Non-pigmented ciliary epithelial cell (primary cell): ENCODE measurements around the gene TFPI.
A peak's percentile ranks its signal among the peaks of the same experiment; 100 is the strongest.
"Not testable (repeated sequence)": the region's sequence is repeated elsewhere in the genome, so short reads cannot be mapped to it uniquely, and the experiment has no call there.

Experiments used
- DNase-seq: peaks from one replicate; pipeline ENCODE4 v3.0.0-alpha.2; 2010; ENCODE audit warnings: low read depth

Gene TFPI

DNA sequence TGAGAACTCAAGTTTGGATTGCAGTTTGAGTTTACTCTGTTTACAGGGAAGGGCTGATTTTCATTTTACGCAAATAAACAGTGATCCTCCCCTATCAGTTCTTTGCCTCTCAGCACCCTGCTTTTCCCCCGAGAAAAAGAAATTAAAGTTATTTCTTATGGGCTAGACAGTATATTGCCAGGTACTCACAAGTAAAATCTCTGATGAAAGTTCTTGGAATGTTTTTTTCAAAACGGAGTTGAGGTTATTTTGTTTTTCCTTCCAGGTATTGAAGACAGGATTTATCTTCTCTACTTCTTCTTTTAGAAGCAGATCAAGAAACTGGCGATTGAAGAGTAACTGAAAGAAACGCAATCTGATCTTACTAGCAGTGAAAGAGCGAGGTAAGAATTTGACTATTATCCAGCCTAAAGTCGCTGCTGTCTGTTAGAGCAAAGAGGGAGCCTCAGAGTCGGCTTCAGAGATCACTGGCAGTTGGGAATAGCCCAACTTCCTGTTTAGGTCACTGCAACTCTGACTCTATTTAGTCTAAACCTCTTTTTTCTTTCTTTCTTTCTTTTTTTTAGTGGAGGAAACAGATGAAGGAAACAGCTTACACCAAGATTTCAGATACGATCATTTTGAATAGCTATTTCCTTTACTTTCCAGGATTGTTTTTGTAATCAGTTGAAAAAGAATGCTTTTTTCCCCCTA lies at the start of gene TFPI:
Gene TFPI (minus strand): TSS at position 425 of the 693 bp plus-strand sequence. CDS start 50,667 bp downstream, outside the sequence.
- DNase-seq = no peak

DNA sequence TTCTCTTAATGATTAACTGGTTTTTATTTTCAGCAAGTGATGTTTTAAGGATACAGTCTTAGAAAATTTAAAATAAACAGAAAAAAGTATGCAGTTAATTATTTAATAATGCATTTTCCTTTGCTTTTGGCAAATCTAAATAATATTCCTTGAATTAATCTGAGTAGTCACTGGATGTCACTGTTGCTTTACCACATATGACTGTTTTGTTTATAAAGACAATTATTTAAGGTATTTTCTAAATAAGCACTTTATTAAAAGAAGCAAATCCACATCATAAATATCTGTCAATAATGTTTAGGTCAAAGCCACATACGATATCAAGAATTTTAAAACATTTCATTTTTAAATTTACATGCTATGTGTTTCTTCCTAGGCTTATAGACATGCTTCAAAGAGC lies 40.6 kb upstream of the TFPI start:
- DNase-seq = no peak

DNA sequence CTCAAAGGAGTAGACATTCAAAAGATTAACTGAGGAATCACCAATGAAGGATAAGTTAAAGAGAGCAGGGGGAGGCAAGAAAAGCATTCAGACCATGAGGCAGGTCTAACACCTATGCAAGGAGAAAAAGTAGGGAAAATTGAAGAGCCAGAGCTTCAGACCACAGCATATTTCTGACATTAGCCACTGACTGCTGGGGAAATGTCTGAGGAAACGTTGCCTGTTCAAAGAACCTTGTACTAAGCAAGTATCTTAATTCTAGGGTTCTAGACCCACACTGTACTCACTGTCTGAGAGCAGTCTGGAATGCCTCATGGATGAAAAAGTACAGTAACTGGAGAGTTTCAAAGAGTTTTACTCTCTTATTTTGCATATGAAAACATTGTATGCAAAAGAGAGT lies 39.5 kb upstream of the TFPI start:
- DNase-seq = no peak

DNA sequence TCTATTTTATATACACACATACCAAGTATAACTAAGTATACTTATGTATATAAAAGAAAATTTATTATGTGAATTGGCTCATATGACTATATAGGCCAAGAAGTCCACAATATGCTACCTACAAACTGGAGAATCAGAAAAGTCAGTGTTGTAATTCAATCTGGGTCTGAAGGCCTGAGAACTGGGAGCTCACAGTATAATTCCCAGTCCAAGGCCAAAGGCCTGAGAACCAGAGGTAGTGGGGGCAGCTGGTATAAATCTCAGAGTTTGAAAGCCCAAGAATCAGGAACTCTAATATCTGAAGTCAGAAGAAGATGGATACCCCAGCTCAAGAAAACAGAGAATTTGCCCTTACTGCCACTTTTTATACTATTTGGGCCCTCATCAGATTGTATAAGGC lies 38.9 kb upstream of the TFPI start:
- DNase-seq = no peak

DNA sequence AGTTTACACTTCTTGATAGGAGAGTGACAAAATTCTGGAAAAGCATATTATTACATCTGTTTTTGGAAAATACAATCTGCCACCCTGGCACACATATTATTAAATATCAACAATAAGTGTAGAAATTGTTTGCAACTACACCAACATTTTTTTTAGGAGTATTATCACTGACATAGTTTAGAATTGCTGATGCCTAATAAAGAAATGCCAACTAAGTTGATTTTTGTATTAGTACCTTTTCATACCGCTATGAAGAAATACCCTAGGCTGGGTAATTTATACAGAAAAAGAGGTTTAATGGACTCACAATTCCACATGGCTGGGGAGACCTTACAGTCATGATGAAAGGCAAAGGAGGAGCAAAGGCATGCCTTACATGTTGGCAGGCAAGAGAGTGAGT lies 35.9 kb upstream of the TFPI start:
- DNase-seq = no peak

DNA sequence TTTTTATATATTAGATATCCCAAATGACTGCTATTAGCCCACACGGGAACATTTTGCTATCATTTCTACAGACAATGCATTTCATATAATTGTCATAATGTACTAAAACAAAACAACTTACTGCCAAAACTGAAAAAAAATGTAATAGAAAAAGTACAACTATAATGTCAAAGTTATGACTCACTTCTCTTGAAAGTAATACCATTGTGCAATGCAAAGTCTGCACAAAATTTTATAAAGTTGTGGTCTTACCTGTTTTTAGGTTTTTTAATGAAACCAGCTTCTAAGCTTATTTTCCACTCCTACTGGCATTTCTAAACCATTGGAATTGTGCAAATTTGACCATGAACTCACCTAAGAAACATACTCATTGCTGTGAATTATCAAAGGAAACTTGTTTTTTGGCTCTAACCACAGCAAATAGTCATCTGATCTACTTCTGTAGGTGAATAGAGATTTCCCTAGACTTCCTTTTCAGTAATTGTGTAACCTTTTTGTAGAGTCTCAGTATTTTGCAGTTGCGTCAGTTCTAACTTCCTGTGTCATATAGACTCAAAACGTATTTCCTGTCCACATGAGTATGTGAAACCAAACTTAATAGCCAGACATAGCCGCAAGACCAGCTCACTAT lies 31.9 kb upstream of the TFPI start:
- DNase-seq = no peak

DNA sequence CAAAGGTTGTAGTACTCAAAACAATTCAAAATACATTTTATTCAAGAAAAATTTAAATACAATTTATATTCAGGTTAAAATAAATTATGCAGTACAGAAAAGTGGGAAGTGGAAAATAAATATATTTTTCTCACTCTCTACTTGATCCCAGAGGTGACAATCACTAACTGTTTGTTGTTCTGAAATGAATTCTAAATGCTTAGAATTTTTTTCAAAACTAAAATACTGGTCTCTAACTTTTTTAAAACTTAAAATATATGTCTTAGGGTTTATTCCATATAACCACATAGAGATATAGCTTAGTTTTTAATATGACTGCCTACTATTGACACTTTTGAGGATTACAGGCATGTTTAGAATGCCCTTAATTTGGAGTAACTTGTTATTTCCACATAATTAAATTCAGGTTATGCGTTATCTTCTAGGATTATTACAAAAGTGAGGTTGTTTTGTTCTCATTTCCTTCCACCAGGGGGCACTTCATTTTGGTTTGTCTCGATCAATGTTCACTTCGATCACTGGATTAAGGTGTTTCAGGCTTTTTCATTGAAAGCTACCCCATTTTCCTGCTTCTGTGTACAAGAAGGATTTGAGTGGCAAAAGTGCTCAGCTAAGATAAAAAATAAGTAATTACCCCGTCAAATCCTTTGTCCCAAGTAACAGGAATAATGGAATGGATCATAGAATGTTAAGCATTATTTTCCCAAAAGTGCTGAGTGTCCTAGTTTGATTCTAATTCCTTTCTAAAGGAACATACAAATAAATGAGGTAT lies 27.1 kb upstream of the TFPI start:
- DNase-seq = no peak

DNA sequence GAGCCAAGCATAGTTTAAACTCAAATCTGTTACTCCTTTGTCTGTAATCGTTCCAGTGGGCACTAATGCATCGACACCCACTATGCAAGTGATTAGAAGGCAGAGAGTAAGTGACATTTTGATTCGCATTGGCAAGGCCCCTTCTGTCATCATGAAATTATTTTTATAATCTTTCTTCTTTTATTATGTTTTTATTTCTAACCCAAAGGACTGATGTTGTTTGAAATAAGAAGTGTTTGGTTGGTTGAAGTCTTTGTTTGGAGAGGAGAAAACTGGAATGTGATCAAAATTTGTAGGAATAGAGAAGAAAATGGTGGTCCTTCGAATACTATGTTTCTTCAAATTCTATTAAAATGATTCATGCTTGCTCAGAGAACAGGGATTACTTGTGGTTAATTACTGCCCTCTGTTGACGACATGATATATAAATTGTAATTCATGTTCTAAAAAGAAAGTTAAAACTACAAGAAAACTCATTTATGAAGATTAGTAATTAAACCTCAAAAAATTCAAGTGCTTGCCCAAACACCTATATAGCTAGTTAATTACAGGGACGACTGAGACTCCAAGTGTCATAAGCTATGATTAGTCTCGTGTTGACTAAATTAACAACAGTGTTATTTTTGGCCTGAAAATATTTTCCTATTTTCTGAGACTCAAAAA lies 26.4 kb upstream of the TFPI start:
- peak; percentile 54 for DNase-seq

DNA sequence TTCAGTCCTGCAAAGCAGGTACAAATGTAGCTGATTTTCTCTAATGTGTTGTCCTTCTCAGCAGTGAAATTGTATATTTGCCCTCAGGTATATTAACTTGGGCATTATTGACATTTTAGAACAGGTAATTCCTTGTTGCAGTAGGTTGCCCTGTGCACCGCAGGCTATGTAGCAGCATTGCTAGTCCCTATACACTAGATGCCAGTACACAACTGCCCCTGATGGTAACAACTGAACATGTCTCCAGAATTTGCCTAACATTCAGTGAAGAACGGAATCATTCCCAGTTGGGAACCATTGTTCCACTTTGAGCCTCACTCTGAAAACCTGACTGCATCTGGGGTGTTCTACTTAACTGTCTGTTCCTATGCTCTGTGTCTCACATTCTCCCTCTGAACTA lies 23.1 kb upstream of the TFPI start:
- no peak for DNase-seq

DNA sequence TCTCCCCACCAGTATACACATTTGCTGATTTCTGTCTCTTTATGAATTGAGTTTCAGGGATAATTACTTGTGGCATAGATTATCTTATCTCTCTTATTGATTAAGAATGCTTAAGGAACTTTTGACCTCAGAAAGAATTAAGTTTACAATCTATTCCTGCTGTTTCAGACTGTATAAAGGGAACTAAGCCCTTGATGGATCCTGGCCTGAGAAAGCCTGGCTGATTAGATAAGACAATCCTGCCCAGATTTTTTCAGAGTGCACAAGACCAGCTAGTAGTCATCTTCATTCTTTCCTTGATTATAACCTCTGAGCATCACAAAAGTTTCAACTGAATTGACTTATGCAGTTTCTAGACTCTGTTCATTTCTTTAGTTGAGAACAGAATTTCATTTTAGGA lies 22.7 kb upstream of the TFPI start:
- no peak for DNase-seq

DNA sequence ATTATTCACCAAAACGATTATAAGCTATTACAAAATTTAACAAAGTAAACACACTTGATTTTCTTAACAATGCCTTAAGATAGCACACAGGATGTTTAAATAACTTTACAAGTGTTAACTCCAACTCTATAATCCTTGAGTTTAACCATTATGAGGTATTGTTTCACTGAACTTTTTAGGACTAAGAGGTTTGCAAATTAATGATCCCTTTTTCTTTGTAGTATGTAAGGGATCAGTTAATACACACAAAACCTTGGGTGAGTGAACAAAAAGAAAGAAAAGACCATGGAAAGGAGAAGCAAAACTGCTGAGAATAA lies 21.5 kb upstream of the TFPI start:
- DNase-seq = no peak

DNA sequence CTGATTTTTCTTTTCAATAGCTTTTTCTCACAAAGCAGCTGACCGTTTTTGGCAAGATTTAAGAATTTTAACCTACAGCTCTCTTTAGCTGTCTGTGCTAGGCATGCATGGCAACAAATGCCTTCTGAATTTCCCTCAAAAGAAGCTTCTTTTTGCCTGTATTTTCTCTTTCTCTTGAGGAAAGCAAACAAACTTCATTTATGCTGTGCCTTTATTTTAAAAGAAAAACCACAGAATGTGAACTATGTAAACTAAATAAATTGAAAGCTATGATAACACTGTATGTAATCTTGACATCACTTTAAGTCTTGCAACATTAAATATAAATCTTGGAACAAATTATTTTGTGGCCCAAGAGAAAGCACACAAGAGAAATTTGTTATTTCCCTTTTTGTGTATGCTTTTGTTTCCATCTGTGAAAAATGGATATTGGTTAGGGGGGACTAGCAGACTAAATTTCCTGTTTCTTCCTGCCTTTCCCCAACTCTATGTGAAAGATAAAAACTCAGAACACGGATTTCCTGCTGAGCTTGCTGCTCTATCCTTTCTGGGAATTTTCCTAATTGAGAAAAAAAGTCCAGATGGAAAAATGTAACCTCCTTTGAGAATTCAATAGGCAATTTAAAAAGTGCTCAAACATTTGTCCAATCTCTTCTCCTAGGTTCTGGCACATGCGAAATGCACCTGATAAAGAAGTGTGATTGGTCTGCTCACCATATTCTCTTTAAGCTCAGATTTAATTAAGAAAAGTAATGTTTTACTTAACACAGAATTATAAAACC lies 20.9 kb upstream of the TFPI start:
- DNase-seq = no peak

DNA sequence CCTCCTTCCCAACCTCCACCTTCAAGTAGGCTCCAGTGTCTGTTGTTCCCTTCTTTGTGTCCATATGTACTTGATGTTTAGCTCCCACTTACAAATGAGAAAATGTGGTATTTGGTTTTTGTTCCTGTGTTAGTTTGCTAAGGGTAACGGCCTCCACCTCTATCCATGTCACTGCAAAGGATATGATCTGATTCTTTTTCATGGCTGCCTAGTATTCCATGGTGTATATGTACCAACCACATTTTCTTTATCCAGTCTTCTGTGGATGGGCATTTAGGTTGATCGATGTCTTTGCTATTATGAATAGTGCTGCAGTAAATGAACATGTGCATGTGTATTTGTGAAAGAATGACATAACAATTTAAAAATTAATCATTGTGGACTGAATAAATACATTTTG lies 19.5 kb upstream of the TFPI start:
- no peak for DNase-seq

DNA sequence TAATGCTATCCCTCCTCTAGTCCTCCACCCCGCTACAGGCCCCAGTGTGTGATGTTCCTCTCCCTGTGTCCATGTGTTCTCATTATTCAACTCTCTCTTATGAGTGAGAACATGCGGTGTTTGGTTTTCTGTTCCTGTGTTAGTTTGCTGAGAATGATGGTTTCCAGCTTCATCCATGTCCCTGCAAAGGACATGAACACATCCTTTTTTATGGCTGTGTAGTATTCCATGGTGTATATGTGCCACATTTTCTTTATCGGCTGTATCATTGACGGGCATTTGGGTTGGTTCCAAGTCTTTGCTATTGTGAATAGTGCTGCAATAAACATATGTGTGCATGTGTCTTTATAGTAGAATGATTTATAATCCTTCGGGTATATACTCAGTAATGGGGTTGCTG lies 17.8 kb upstream of the TFPI start:
- not testable (repeated sequence) for DNase-seq

DNA sequence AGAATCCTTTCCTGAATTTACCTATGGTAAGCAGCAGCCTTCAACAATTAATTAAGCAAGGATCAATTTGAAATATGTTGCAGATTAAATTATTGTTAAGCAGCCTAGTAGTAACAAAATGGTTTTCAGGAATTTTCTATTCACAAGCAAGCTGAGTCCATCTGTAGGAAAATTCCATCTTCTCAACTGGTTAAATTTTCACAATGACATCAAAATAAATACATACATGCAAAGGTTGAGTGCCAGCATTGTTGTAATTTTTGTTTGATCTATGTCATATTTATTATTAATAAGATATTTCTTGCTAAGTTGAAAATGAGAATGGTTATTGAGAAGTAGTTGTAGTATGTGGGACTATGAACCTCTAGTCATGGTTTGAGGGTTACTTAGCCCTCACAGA lies 15.3 kb upstream of the TFPI start:
- no peak for DNase-seq

DNA sequence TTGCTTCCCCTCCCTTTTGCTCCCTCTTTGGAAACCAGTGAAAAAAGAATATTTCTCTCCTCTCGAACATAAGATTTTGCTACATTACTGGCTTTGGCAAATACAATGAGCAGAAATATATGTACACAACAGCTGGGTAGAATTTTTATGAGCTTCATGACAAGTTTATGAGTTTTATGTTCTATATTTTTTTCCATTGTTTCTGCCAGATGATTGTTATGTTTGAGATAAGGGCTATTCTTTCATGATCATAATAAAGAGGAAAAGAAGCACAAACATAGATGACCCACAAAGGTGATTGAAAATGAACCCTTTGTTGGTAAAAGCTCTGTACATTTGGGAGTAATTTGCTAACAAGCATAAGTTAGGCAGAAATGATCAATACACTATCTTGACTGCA lies 14.8 kb upstream of the TFPI start:
- DNase-seq = no peak

DNA sequence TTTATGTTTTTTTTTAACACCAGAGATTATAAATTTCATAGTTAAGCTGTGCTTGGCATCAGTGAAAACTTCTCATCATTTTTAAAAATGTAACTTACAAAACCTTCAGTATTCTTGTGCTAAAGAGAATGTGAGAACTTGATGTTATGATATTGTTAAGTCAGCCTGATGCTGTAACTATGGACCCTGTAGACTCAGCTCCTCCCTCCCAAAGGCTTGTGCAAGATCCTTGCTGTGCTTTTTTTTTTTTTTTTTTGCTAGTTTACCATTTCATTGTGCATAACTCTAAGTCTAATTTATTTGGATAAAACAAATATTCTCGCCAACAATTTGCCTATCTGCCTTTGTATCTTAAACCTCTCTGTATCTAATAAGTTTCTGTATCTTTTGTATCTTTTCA lies 12.9 kb upstream of the TFPI start:
- no peak for DNase-seq

DNA sequence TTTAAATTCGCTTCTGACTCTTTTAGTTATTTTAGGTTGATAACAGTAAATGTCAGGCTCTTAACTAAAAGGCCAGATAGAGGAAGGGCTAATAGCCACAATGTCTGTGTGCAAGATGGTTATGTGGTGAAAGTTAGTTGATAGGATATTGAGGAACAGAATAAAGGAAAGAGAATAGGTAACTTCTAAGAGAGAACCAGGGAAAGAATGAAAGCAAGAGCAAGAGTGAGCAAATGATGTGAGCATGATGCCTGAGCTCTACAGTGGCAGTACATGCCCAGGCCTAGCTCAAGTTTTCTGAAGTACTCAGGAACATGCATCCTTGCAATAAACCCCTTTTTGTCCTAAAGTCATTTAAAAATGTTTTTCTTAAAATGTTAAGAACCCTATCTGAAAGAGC lies 12.5 kb upstream of the TFPI start:
- no peak for DNase-seq

DNA sequence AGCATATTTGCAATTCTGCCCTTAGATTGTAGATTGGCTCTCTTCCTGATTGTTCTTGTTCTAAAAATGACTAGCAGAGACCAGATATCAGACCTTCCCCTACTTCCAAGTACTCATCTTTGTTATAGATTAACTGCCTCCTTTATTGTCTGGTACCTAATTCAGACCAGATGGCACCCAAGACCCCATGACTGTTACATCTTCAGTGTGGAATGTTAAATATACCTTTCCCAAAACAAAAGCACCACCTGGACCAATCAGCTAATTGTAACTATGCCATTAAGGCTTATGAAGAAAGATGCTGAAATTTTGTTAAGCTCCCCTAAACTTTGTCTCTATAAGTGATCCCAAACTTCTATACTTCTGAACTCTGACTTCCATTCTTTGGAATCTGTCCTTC lies 12.0 kb upstream of the TFPI start:
- no peak for DNase-seq

DNA sequence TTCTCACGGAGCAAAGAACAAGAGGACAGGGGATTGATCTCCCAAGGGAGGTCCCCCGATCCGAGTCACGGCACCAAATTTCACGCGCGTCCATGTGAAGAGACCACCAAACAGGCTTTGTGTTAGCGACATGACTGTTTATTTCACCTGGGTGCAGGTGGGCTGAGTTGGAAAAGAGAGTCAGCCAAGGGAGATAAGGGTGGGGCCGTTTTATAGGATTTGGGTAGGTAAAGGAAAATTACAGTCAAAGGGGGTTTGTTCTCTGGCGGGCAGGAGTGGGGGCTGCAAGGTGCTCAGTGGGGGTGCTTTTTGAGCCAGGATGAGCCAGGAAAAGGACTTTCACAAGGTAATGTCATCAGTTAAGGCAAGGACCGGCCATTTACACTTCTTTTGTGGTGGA lies 11.4 kb upstream of the TFPI start:
- not testable (repeated sequence) for DNase-seq

DNA sequence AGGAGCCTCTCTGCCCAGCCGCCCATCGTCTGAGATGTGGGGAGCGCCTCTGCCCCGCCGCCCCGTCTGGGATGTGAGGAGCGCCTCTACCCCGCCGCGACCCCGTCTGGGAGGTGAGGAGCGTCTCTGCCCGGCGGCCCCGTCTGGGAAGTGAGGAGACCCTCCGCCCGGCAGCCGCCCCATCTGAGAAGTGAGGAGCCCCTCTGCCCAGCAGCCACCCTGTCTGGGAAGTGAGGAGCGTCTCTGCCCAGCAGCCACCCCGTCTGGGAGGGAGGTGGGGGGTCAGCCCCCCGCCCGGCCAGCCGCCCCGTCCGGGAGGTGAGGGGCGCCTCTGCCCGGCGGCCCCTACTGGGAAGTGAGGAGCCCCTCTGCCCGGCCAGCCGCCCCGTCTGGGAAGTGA lies 2.3 kb upstream of the TFPI start:
- not testable (repeated sequence) for DNase-seq

DNA sequence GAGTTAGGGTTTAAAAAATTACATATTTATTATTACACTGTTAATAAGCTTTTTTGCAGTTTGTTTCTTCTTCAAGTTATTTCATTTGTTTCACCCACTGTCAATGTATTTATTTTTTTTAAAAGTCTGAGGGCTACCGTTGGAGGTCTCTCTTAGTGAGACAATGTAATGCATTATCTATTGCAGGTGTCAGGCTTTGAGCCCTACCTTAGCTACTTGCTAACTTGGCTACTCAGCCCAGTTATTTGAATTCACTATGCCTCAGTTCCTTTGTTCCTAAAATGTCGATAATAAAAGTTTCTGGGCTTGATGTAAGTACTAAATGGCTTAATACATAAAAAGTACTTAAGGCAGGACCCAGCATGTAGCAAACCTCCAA lies 458 bp upstream of the TFPI start:
- DNase-seq = no peak
